ENCODE measurements around the gene IDH1. TPM values are rescaled to one million over a fixed set of nuclear protein-coding genes. Genes with fewer than 3 reads are reported as not detected.

Gene IDH1
- total RNA-seq (2014; rRNA removed) (71.5 and 73.6 TPM in 2 replicates), Bru-seq, nascent RNA (percentile 80 among the genes with signal in this experiment), BruChase-seq, experiment 1, labeled RNA remaining after a 6-hour chase (percentile 84 among the genes with signal in this experiment), BruChase-seq, experiment 2, labeled RNA remaining after a 2-hour chase (percentile 85 among the genes with signal in this experiment)
- long read RNA-seq, transcript IDH1-205 (10 exons, 2,298 nt): minor isoform, 10 of 215 reads
- long read RNA-seq, transcript IDH1-201 (10 exons, 2,382 nt): major isoform, 170 of 215 reads
- long read RNA-seq, transcript IDH1-203 (10 exons, 2,441 nt): minor isoform, 8 of 215 reads
- long read RNA-seq, partial matches to known transcripts: 9 of 215 reads
- long read RNA-seq, other reads (novel, unspliced or antisense): 12 of 215 reads

GRCh38 chr2:208254871-208255556, at the start of gene IDH1:
Gene IDH1, minus strand, starts transcription at chr2:208255071. Its CDS starts 3,520 bp downstream, at chr2:208251551.
- Histone ChIP-seq H2AFZ (ENCODE audit: low read length) (peak within 1 kb of the TSS; percentile 99), H3K36me3 (ENCODE audit: low read depth, low read length) (peaks cover 18% of the 10 kb centered on the region; the same call in 1 of the 2 replicates), H4K20me1 (ENCODE audit: low read length) (no peaks in the 10 kb centered on the region), H3K9me2 (replicated peaks; ENCODE audit: low read length) (no peaks in the 10 kb centered on the region), H3F3A (ENCODE audit: low read length, unreplicated experiment) (no peaks in the 10 kb centered on the region), H3K9me3 (ENCODE audit: low read length) (no peaks in the 10 kb centered on the region), H3K4me3 (ENCODE audit: low read length) (peak within 1 kb of the TSS; percentile 99), H3K4me2 (ENCODE audit: low read length) (peak within 1 kb of the TSS; percentile 95), H3K9ac (ENCODE audit: low read length) (peak within 1 kb of the TSS; percentile 71), H3K27me3 (ENCODE audit: low read length) (no peaks in the 10 kb centered on the region), H3K27ac (ENCODE audit: low read length) (peak within 1 kb of the TSS; percentile 61), H3K79me2 (ENCODE audit: low read length) (peaks cover 15% of the 10 kb centered on the region), H3K4me1 (ENCODE audit: insufficient read depth, low read length) (peaks cover 24% of the 10 kb centered on the region)
- ATAC-seq (peak; percentile 76), DNase-seq (peak; percentile 97)
- intact Hi-C loops (cut with micrococcal nuclease): loop anchor here (1.0 kb wide), 3 partner anchors 11 to 153 kb away; partner anchors contain the start of gene PIKFYVE
- BruUV-seq (replicated peaks): no TSS peak
- ChIA-PET CTCF (interaction anchor here (0.6 to 2.6 kb wide), 4 partner anchors 11 to 153 kb away, joined by 3 to 24 read pairs (median 8); no protein-coding TSS in a partner anchor), POLR2A (ENCODE audit: unreplicated experiment) (interaction anchor here (0.5 kb wide), 1 partner anchor 199 kb away, joined by 8 read pairs; no protein-coding TSS in a partner anchor)
- TF ChIP-seq EZH2phosphoT487 (IDR thresholded peaks at IDR 0.05; ENCODE audit: borderline replicate concordance, low read length) (no peak), CTCF (conservative IDR thresholded peaks at IDR 0.05; ENCODE audit: low read depth, low read length) (peak; percentile 73), EZH2 (IDR thresholded peaks at IDR 0.05; ENCODE audit: low read length, unreplicated experiment) (no peak)

- TF ChIP-seq EZH2phosphoT487 (IDR thresholded peaks at IDR 0.05; ENCODE audit: borderline replicate concordance, low read length) (no peak), CTCF (conservative IDR thresholded peaks at IDR 0.05; ENCODE audit: low read depth, low read length) (no peak), EZH2 (IDR thresholded peaks at IDR 0.05; ENCODE audit: low read length, unreplicated experiment) (no peak)
- Histone ChIP-seq H3K9ac (ENCODE audit: low read length) (no peak overlapping the region), H3K79me2 (ENCODE audit: low read length) (no peaks in the 10 kb centered on the region), H3K36me3 (ENCODE audit: low read depth, low read length) (peaks cover 37% of the 10 kb centered on the region), H4K20me1 (ENCODE audit: low read length) (no peaks in the 10 kb centered on the region), H3K9me3 (ENCODE audit: low read length) (no peaks in the 10 kb centered on the region), H3K9me2 (replicated peaks; ENCODE audit: low read length) (no peaks in the 10 kb centered on the region), H3K27ac (ENCODE audit: low read length) (no peak overlapping the region), H3K4me1 (ENCODE audit: insufficient read depth, low read length) (no peaks in the 10 kb centered on the region), H3F3A (ENCODE audit: low read length, unreplicated experiment) (no peaks in the 10 kb centered on the region), H3K4me2 (ENCODE audit: low read length) (no peak overlapping the region), H2AFZ (ENCODE audit: low read length) (no peak overlapping the region), H3K4me3 (ENCODE audit: low read length) (no peak overlapping the region), H3K27me3 (ENCODE audit: low read length) (no peaks in the 10 kb centered on the region)
- ChIA-PET CTCF (no interaction called here), POLR2A (ENCODE audit: unreplicated experiment) (no interaction called here)
- no peak for DNase-seq
- BruUV-seq (replicated peaks): no TSS peak
- intact Hi-C loops (cut with micrococcal nuclease): no loop called here
- ATAC-seq: no peak
These were observed 49.3 kb upstream of the IDH1 start for GRCh38 chr2:208304157-208304556.
